GM23338 (cell line): Measurements from ENCODE around the gene NPTXR.

Experiments
- CREB1 ChIP-seq: fragments of 250-450 bp; sonication (Bioruptor Pico); IDR thresholded peaks from 2 replicates; pipeline ENCODE4 v1.5.0; 2020; ENCODE audit warnings: low read depth, mild to moderate bottlenecking, moderate library complexity
- CTCF ChIP-seq, 2 experiments: fragments of 200-600 bp in 1 of 2; sonication (generic) in 1 of 2; conservative IDR thresholded peaks; 2 replicates each; pipeline versions ENCODE4 v1.5.1 to v1.6.1; 2016 to 2017; ENCODE audit warnings: antibody characterized with exemption in 2 of 2, low read depth in 2 of 2, mild to moderate bottlenecking in 2 of 2, moderate library complexity in 1 of 2
- ETS1 ChIP-seq: IDR thresholded peaks from 2 replicates; pipeline ENCODE4 v1.6.1; 2016; ENCODE audit warnings: antibody characterized with exemption
- EZH2 ChIP-seq: fragments of 200-600 bp; sonication (generic); IDR thresholded peaks from one replicate; pipeline ENCODE4 v1.8.0; 2017; ENCODE audit warnings: antibody characterized with exemption, mild to moderate bottlenecking, low read depth; ENCODE audit not compliant: unreplicated experiment
- EZH2phosphoT487 ChIP-seq: fragments of 200-600 bp; sonication (generic); IDR thresholded peaks from one replicate; pipeline ENCODE4 v1.8.1; 2018; ENCODE audit warnings: antibody characterized with exemption; ENCODE audit not compliant: unreplicated experiment
- JUNB ChIP-seq: IDR thresholded peaks from one replicate; pipeline ENCODE4 v1.6.1; 2016; ENCODE audit warnings: antibody characterized with exemption; ENCODE audit not compliant: unreplicated experiment
- NANOG ChIP-seq: IDR thresholded peaks from 2 replicates; pipeline ENCODE4 v1.6.1; 2016; ENCODE audit warnings: antibody characterized with exemption, borderline replicate concordance
- POLR2AphosphoS5 ChIP-seq: IDR thresholded peaks from 2 replicates; pipeline ENCODE4 v1.6.1; 2016; ENCODE audit warnings: antibody characterized with exemption, low read depth
- REST ChIP-seq: IDR thresholded peaks from one replicate; pipeline ENCODE4 v1.6.1; 2018; ENCODE audit warnings: antibody characterized with exemption; ENCODE audit not compliant: unreplicated experiment
- ZNF114 ChIP-seq: fragments of 250-450 bp; sonication (Bioruptor Pico); IDR thresholded peaks from 2 replicates; pipeline ENCODE4 v1.5.0; 2020; ENCODE audit warnings: mild to moderate bottlenecking, moderate library complexity
- ZNF331 ChIP-seq: fragments of 250-450 bp; sonication (Bioruptor Pico); IDR thresholded peaks from 2 replicates; pipeline ENCODE4 v1.5.0; 2020; ENCODE audit warnings: low read depth, mild to moderate bottlenecking, moderate library complexity

GRCh38 chr22:38798496-38798895 lies 45.3 kb downstream of the NPTXR start:
- TF ChIP-seq CREB1 (CRISPR knock-in tag) (no peak), CTCF (conservative IDR thresholded peaks at IDR 0.05; ENCODE audit: low read depth in 2 of 2) (no peak), ZNF114 (no peak), EZH2 (no peak), POLR2AphosphoS5 (no peak), NANOG (no peak), REST (no peak), ETS1 (no peak), EZH2phosphoT487 (no peak), JUNB (no peak), ZNF331 (CRISPR knock-in tag) (no peak)
